ENCODE measurements around the gene ITIH5. TPM values are rescaled to one million over a fixed set of nuclear protein-coding genes. Genes with fewer than 3 reads are reported as not detected.

ITIH5 gene
- total and polyA plus RNA-seq, 10 donors: 0.59 to 5.2 (median 1.7) TPM

DNA sequence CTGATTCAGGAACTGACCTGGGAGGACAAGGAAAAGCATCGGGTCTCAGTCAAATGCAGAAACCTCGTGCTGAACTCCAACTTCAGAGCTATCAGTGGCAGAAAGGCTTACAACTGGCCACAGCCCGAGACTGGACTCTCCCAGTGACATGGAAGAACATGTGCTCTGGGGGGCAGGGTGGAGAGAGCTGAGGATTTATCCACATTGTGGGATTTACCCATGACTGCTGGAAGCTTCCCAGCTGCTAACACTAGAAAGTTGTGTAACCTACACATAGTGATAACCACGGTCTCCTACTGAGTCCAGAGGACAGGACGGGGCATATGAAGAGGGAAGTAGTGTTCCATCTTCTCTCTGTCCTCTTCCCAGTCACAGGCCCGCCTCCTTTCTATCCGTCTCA, 103.4 kb downstream of the ITIH5 start:
- no peak overlapping the region for H3K4me3 ChIP-seq
- no peaks in the 10 kb centered on the region for H3K27me3 ChIP-seq (replicated peaks in 1 of 7)
- peak overlapping the region in 1 of 8 donors; percentile 18 for H3K27ac ChIP-seq
- WGBS, 5 donors: 31 to 40% (median 37%) methylated on average over 7 of the region's 7 CpGs
- intact Hi-C loops (cut with DNase I; ENCODE audit: low total_unique reads): no loop called here
- no peak for DNase-seq
- H3K9me3 ChIP-seq: no peaks in the 10 kb centered on the region
- peaks cover 5 to 39% (median 24%) of the 10 kb centered on the region in 6 donors for H3K4me1 ChIP-seq
- H3K36me3 ChIP-seq: no peaks in the 10 kb centered on the region
- TF ChIP-seq POLR2A (IDR thresholded peaks at IDR 0.05): no peak
- TF ChIP-seq CTCF (IDR thresholded peaks at IDR 0.05 in 8 of 11, conservative IDR thresholded peaks at IDR 0.05 in 3 of 11): no peak

GRCh38 chr10:7561985-7562384, 104.8 kb downstream of the ITIH5 start:
- H3K36me3 ChIP-seq: no peaks in the 10 kb centered on the region
- peaks cover 0 to 4% (median 0%) of the 10 kb centered on the region in 7 donors for H3K27me3 ChIP-seq (replicated peaks in 1 of 7)
- WGBS, 5 donors: 63 to 77% (median 70%) methylated on average over 6 of the region's 6 CpGs
- no peak for DNase-seq
- no peak overlapping the region for H3K4me3 ChIP-seq
- H3K27ac ChIP-seq: no peak overlapping the region
- intact Hi-C loops (cut with DNase I; ENCODE audit: low total_unique reads): no loop called here
- no peak for TF ChIP-seq POLR2AphosphoS5 (IDR thresholded peaks at IDR 0.05)
- no peak for TF ChIP-seq POLR2A (IDR thresholded peaks at IDR 0.05)
- no peak for TF ChIP-seq CTCF (IDR thresholded peaks at IDR 0.05 in 8 of 11, conservative IDR thresholded peaks at IDR 0.05 in 3 of 11)
- H3K9me3 ChIP-seq: no peaks in the 10 kb centered on the region
- peaks cover 5 to 39% (median 24%) of the 10 kb centered on the region in 6 donors for H3K4me1 ChIP-seq

DNA sequence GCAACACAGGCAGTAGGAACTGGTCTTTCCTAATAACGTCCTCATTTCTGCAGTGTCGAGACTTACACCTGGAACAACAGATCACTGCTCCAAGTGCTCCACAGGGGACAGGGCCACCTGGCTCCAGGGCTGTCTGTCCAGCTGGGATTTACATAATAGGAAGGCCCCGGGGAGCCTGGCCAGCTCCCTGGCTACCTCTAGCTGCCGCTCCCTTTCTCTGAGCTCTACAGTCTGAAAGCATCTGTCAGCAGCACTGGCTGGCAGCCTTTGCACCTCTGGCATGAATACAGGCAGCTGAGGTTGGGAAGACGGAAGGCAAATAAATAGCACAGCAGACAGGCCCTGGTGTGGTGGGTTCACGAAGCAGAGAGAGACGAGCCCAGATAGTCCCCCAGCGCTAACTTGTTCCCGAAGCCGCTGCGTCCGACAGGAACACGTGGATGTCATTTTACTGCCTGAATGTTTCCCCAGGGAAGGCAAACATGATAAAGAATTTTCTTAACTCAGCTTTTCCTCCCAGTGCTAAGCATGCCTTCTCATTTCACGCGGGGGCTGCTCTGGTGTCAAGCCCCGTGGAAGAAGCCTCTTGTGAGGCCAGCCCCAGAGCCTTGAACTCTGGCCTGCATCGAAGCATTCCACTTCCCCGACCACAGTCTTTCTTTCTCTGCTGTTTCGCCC, 105.4 kb downstream of the ITIH5 start:
- no peak overlapping the region for H3K4me3 ChIP-seq
- intact Hi-C loops (cut with DNase I; ENCODE audit: low total_unique reads): no loop called here
- no peak for DNase-seq

More for the DNA sequence above, 105.4 kb downstream of the ITIH5 start:
- Histone ChIP-seq H3K36me3 (no peaks in the 10 kb centered on the region), H3K4me1 (peaks cover 5 to 39% (median 24%) of the 10 kb centered on the region in 6 donors), H3K27me3 (replicated peaks in 1 of 7) (peaks cover 0 to 4% (median 0%) of the 10 kb centered on the region in 7 donors), H3K27ac (peak overlapping the region in 2 of 8 donors; percentile 7 to 18), H3K9me3 (no peaks in the 10 kb centered on the region)
- TF ChIP-seq POLR2A (IDR thresholded peaks at IDR 0.05) (no peak), CTCF (IDR thresholded peaks at IDR 0.05 in 8 of 11, conservative IDR thresholded peaks at IDR 0.05 in 3 of 11) (no peak), POLR2AphosphoS5 (IDR thresholded peaks at IDR 0.05) (peak in 2 of 3 donors; percentile 9 to 39)
- WGBS, 5 donors: 54 to 74% (median 62%) methylated on average over 19 of the region's 19 CpGs

All from spleen (tissue), 11 donors.